Occipital lobe (tissue), 2 donors: ENCODE results near the gene MYOM3. TPM values are rescaled to one million over a fixed set of nuclear protein-coding genes. Genes with fewer than 3 reads are reported as not detected.

ENCODE experiments used
- DNase-seq: peaks from one replicate; lab custom pipeline; 2025; lab: John Stamatoyannopoulos, UW
- total RNA-seq: library from RNA; depleted of rRNA; stranded (reverse); fragments of >200 nt; gene quantifications from one replicate; pipeline ENCODE4 v1.2.3, GENCODE V29; 2014

MYOM3 gene
- total RNA-seq, 1 donor from 2014 or later: under 0.01 TPM

GRCh38 chr1:24096739-24097103 lies 15.2 kb downstream of the MYOM3 start:
- no peak for DNase-seq

DNA sequence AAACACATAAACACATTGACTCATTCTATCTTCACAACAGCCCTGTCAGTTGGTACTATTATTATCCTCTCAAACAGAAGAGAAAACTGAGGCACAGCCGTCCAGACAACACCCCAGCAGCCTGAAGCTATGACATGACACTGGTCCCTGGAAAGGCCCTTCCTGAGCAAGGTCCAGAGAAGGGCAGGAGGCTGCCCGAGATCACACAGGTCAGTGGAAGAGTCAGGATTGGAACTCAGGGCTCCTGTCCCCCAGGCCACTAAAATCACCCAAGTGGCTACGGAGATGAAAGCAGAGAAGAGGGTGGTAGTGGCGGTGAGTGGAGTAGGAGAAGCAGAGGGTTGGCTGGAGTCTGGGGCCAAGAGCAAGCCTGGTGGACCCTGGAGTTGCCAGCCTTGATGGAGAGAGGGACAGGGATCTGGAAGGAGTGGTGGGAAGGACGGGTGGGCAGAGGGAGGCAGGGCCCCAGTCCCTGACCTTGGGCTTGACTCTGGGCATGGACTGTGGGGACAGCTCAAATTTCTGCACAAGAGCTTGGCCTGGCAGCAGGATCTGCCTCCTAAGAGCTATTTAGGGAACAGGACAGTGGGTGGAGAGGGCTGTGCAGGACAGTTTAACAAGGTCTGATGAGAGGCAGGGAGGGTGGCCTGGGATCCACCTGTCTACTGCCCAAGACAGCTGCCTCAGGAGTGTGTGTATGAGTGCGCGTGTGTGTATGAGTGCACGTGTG lies 15.8 kb downstream of the MYOM3 start:
- DNase-seq: no peak

DNA sequence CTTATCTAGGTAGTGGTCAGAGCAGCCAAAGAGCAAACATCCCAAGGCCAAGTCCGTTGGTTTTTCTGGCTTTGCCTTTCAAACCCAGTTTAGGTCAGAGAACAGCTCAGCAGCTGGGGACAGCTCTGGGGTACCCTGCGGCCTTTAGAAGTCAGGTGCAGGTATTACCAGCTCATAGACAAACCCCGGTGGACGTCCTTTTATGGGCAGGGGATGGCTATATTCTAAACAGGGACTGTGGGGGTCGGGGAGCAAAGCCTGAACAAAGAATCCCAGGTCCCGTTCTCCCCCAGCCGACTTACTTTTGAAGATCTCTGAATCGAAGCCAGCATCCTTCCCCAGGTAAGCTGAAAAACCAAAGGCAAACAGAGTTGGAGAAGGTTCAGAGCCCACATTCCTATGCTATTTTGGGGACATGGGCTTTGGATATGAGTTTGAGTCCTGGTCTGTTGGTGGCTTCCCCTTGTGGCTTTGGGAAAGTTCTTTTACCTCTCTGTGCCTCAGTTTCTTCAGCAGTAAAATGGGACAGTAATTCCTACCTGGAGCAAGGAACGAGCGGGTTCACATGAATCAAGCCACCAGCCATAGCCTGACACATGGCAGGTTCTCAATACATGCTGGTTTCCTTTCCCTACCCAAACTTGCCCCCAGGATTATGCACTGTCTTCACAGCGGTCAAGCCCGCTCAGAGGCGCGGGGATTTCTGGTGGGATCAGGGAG lies 16.6 kb downstream of the MYOM3 start:
- DNase-seq: no peak

DNA sequence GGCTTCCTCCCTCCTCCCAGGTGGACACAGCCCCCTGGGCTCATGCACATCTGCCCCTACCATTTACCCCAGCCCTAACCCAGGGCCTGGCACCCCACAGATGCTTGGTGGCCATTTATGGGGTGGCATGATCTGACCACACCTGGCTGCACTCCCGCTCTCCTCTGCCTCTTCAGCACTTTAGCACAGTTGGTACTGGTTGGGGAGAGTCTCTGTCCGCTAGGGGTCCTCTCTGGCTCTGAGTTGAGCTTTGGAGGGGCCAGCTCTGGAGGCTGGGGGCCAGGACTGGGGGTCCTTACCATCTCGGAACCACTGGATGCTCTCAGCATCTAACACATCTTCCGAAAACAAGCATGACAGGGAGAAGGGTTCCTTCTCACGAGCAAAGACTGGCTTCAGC lies 17.4 kb downstream of the MYOM3 start:
- no peak for DNase-seq

DNA sequence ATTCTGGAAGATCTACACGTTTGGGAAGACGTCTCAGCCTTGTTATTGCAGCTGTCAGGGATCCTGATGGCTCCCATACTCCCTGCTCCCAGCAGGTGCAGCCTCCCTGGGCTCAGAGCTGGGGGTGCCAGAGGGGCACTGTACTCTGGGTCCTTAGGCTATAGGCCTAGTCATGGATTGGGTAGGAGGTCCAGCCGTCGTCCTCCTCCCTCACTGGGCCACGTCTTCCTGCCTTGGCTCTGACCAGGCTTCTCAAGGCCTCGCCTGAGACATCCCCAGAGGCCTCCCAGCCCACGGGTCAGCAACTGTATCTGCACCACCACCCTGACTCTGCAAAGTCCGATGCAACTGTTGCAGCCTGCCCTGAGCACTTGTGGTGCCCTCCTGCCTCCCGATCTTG lies 18.2 kb downstream of the MYOM3 start:
- no peak for DNase-seq

DNA sequence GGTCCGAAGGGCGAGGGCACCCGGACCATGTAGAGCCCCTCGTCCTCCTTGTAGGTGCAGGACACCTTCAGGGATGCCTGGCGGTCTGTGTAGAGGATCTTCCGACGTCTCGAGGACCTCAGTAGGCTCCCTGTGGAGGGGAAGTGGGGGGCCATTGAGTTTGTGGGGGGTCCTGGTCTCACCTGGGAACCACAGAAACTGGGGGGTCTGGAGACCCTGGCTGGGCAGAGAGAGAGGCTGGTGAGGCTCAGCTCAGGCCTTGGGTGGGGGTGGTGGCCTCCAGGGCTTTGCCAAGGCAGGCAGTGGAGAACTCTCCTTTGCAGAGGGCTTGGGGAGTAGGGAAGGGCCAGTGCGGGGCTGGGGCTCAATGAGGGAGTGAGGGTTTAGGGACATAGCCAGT lies 19.0 kb downstream of the MYOM3 start:
- no peak for DNase-seq

- no peak for DNase-seq
Observed at GRCh38 chr1:24091971-24092482, 19.9 kb downstream of the MYOM3 start.

- DNase-seq: no peak
Observed at GRCh38 chr1:24090736-24091135, 21.2 kb downstream of the MYOM3 start.

GRCh38 chr1:24089743-24090555 lies 22.0 kb downstream of the MYOM3 start:
- no peak for DNase-seq

DNA sequence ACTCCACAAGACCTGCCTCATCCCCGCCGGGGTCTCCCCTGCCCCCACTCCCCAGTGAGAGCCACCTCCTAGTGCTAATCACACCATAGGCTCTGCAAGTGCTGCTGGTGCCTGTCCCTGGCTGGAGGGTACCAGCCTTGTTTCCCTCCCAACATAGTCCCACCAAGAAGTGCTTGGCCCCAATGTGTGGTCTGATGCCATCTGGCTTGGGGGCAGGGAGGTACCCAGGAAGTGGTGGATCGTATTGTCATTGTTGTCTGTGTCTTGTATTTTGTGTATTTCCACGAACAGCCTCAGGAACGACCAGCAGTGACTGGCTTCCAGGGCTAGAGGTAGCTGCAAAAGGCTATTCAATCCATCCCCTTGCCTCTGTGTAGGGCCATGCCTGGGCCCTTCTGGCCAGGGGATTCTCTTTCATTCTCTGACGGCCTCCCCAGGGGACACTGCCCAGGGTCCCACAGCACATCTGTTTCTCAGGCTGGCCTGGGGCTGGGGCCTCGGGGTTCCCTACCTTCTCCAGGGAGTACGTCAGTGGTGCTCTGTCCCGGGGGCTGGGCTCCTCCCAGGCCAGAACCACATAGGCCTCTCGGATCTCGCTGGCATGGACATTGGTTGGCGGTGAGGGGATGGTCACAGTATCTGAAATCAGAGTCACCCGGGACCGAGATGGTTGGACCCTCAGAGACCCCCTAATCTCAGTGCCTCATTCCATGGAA lies 22.8 kb downstream of the MYOM3 start:
- DNase-seq: no peak

DNA sequence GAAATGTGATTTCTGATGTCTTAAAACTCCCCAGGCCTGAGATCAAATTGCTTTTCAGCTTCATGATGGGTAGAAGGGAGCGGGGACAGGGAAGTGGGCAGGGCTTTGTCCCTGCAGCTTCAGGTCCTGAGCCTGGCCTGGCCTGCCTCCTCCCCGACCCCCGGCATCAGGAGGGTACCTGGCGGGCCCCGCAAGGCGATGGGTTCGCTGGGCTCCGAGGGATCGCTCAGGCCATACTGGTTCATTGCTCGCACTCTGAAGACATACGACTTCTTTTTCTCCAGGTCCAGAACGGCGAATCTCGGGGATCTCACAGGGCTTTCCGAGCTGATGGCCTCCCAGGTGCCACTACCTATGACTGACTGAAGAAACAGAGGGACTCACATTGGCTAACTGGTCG lies 25.5 kb downstream of the MYOM3 start:
- DNase-seq: no peak

GRCh38 chr1:24085546-24085945 lies 26.4 kb downstream of the MYOM3 start:
- DNase-seq: no peak

DNA sequence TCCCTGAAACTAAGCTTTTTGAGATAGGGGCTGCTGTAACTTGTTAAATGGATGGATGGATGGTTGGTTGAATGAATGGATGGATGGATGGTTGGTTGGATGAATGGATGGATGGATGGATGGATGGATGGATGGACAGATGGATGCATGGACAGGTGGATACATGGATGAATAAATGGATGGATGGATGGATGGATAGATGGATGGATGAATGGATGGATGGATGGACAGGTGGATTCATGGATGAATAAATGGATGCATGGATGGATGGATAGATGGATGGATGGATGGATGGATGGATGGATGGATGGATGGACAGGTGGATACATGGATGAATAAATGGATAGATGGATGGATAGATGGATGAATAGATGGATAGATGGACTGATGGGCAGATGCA lies 26.9 kb downstream of the MYOM3 start:
- no peak for DNase-seq

DNA sequence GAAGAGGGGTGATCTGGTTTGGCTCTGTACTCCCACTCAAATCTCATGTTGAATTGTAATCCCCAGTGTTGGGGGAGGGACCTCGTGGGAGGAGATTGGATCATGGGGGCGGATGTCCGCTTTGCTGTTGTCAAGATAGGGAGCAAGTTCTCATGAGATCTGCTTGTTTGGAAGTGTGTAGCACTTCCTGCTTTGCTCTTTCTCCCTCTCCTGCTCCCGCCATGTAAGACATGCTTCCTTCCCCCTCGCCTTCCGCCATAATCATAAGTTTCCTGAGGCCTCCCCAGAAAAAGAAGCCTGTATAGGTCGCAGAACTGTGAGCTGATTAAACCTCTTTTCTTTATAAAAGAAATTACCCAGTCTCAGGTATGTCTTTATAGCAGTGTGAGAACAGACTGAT lies 27.9 kb downstream of the MYOM3 start:
- DNase-seq: no peak

DNA sequence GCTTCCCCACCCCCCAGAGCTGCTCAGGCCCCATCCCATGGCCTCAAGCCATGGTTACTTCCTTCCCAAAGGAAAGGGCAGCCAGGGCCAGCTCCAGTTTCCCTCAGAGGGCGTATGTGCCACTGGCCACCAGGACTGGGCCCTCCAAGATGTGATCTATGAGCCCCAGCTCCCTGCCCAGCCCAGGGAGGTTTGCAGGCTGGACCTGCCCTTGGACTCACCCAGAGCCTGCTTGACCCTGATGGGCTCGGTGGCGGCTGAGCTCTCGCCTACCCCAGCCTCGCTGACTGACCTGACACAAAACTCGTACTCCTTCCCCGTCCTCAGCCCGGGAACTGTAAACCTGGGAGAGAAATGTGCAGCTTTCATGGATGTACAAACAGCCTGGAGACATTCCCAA lies 29.6 kb downstream of the MYOM3 start:
- no peak for DNase-seq

GRCh38 chr1:24081190-24081589 lies 30.7 kb downstream of the MYOM3 start:
- DNase-seq: no peak

DNA sequence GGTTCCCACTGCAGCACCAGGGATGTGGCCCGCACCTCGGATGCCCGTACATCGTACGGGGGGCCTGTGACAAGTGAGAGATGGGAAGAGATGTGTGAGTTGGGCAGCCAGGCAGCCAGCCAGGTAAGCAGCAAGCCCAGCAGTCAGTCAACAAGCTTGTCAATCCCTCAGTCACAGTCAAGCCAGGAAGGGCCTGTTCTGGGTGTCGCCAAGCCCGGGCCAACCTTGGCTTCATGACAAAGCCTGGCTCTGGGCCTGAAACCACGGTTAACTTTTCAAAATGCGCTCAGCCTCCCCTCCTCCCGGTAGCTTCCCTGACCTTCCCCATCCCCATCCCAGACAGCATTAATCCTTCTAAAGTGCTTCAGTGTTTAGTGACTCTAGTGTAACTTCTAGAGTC lies 31.8 kb downstream of the MYOM3 start:
- no peak for DNase-seq

DNA sequence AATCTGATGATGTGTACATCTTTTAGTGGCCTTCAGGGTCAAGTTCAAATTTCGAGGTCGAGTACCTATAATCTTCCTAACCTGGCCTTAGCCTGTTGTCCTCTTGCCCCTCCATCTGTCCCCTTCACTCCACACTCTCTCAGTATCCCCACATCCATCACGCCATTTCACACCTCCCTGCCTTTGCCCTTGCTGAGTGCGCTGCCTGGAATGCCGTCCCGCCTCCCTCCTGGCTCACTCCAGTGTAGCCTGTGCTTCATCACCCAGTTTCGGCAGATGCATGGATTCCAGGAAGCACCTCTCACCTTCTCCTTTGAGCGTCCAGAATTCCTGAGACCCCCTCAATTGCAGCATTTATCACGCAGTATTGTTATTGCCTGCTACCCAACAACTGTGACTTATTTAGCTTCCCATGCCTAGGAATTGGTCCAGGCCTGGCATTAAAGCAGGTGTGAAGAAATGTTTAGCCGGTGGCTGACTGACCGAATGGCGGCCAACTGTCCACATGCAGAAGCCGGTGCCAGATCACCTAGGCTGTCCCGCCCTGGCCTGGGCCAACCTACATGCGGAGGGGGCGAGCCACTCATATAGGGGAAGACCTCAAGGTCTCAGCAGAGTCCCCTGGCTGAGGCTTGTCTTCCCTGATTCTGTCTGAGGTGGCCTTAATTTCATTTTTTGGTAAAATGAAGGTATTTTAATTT lies 34.5 kb downstream of the MYOM3 start:
- no peak for DNase-seq

DNA sequence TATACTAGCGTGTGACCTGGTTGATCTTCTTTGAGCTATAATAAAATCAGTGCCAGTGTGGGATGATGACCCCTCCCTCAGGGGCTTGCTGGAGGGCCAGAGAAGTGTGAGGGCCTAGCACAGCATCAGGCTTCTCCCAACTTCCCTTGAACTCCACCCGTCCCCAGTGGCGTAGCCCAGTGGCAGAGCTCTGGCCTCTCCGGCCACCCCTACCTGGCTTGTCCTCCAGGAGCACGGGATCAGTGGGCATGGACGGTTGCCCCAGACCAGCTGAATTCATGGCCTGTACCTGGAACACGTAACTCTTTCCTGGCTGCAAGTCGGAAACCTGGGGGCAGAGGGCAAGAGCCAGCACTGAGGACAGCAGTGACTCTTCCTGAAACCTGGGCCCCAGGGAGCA lies 36.0 kb downstream of the MYOM3 start:
- no peak for DNase-seq

DNA sequence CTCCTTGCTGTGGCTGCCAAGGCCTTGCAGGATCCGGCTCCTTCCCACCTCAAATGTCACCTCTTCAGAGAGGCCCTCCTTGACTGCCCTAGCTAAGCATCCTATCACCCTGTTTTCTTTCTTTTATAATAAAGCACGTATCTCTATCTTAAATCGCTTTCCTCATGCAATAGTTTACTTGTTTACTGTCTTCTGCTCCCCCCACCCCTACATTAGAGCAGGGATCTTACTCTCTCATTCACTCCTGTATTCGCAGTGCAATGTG lies 36.4 kb downstream of the MYOM3 start:
- DNase-seq: no peak
